Measurements from ENCODE around the gene KSR1. TPM values are rescaled to one million over a fixed set of nuclear protein-coding genes. Genes with fewer than 3 reads are reported as not detected.

The KSR1 gene
- total and polyA plus RNA-seq, 2 of the 8 experiments (the other 6 are each of a cell fraction or from before 2014, with no cell fraction given): 14.1 to 34.7 TPM

- H2BK20ac ChIP-seq (ENCODE audit: low read length): no peak overlapping the region
- H2BK12ac ChIP-seq (ENCODE audit: low read depth, low read length): no peak overlapping the region
- H3K4me1 ChIP-seq (replicated peaks in 1 of 4; ENCODE audit: control insufficient read depth in 3 of 4, insufficient read depth in 4 of 4, low read length in 3 of 4): no peaks in the 10 kb centered on the region; a peak in 1 of 7 replicates
- DNase-seq (ENCODE audit: low read depth in 1 of 2, low spot score in 2 of 2): no peak
- H3K18ac ChIP-seq (ENCODE audit: extremely low read depth, low read length): no peak overlapping the region
- no peaks in the 10 kb centered on the region for H3K23me2 ChIP-seq (ENCODE audit: low read depth, low read length)
- H3K9ac ChIP-seq (replicated peaks in 1 of 4; ENCODE audit: extremely low read depth in 1 of 4, low read depth in 3 of 4, low read length in 3 of 4): no peak overlapping the region
- H3K36me3 ChIP-seq (ENCODE audit: control insufficient read depth in 2 of 4, insufficient read depth in 4 of 4, low read length in 3 of 4): peaks cover 0 to 3% (median 0%) of the 10 kb centered on the region in 4 experiments; a peak in 2 of 8 replicates
- no peak for FAIRE-seq
- H3K4me3 ChIP-seq (ENCODE audit: extremely low read depth in 1 of 4, insufficient read depth in 2 of 4, low read depth in 3 of 4, low read length in 4 of 4): no peak overlapping the region
- H3K79me1 ChIP-seq (ENCODE audit: low read depth, low read length): no peaks in the 10 kb centered on the region
- no peak overlapping the region for H3K56ac ChIP-seq (replicated peaks; ENCODE audit: insufficient read length, low read depth, low read length)
- no peak overlapping the region for H4K8ac ChIP-seq (ENCODE audit: extremely low read depth, insufficient read depth, low read length)
- H4K20me1 ChIP-seq (replicated peaks in 1 of 2; ENCODE audit: control insufficient read depth in 1 of 2, insufficient read depth in 2 of 2, low read length in 2 of 2): peaks cover 0 to 3% of the 10 kb centered on the region in 2 experiments
- no peak overlapping the region for H4K91ac ChIP-seq (replicated peaks; ENCODE audit: insufficient read length, low read length)
- no peak overlapping the region for H3K14ac ChIP-seq (ENCODE audit: insufficient read length)
- H3K9me3 ChIP-seq (ENCODE audit: insufficient read depth in 2 of 2, low read depth in 1 of 2, low read length in 1 of 2): no peaks in the 10 kb centered on the region
- no peak overlapping the region for H2AK5ac ChIP-seq (ENCODE audit: low read depth, low read length)
- no peak overlapping the region for H2AFZ ChIP-seq (ENCODE audit: low read length)
- no peak overlapping the region for H2BK120ac ChIP-seq (replicated peaks; ENCODE audit: low read depth, low read length)
- no peaks in the 10 kb centered on the region for H3K79me2 ChIP-seq (ENCODE audit: control insufficient read depth in 1 of 2, insufficient read depth in 2 of 2, low read length in 2 of 2)
- H3K27ac ChIP-seq (ENCODE audit: low read depth, low read length): no peak overlapping the region; the same call in 1 of the 2 replicates
- no peak overlapping the region for H3K4ac ChIP-seq (replicated peaks; ENCODE audit: insufficient read length, low read depth, low read length)
- H4K5ac ChIP-seq (ENCODE audit: insufficient read length, low read depth, low read length): no peak overlapping the region
- TF ChIP-seq JUND (IDR thresholded peaks at IDR 0.05; ENCODE audit: low read length) (no peak), CEBPB (IDR thresholded peaks at IDR 0.05; ENCODE audit: low read depth, low read length) (no peak), CBX8 (IDR thresholded peaks at IDR 0.05; ENCODE audit: borderline replicate concordance, low read depth, low read length) (no peak), ASH2L (IDR thresholded peaks at IDR 0.05; ENCODE audit: low read length) (no peak), SIN3A (conservative IDR thresholded peaks at IDR 0.05 in 1 of 2, IDR thresholded peaks at IDR 0.05 in 1 of 2; ENCODE audit: low read depth in 1 of 2, low read length in 2 of 2) (no peak), RXRA (IDR thresholded peaks at IDR 0.05; ENCODE audit: insufficient read depth, low read depth, low read length) (no peak), RFX5 (IDR thresholded peaks at IDR 0.05; ENCODE audit: borderline replicate concordance, low read depth, low read length) (no peak), TEAD4 (IDR thresholded peaks at IDR 0.05; ENCODE audit: low read depth, low read length) (no peak), BCL11A (IDR thresholded peaks at IDR 0.05; ENCODE audit: low read depth in 2 of 2, low read length in 2 of 2) (no peak), GABPA (IDR thresholded peaks at IDR 0.05; ENCODE audit: borderline replicate concordance, insufficient read depth, low read length) (no peak)
- CTCF ChIA-PET (ENCODE audit: partially characterized antibody): interaction anchor here (0.7 to 11.7 kb wide), 27 partner anchors 8 to 362 kb away, joined by 3 to 209 read pairs (median 7); partner anchors contain the start of gene KSR1
- POLR2A ChIA-PET (ENCODE audit: partially characterized antibody): no interaction called here
- WGBS, 2 experiments (ENCODE audit: extremely low coverage in 1 of 2, insufficient coverage in 1 of 2, insufficient read length in 1 of 2, insufficient replicate concordance in 2 of 2, low coverage in 1 of 2, low lambda C conversion rate in 2 of 2, missing lambda C conversion rate in 1 of 2): 89% methylated on average over 17 of the region's 17 CpGs; no CpG with 5 or more reads in 1 of the 2 experiments
- H2BK5ac ChIP-seq (ENCODE audit: low read depth, low read length): no peak overlapping the region; the same call in 1 of the 2 replicates
- no peak overlapping the region for H3K4me2 ChIP-seq (ENCODE audit: insufficient read depth in 1 of 2, low read depth in 2 of 2, low read length in 2 of 2)
- no peak overlapping the region for H2BK15ac ChIP-seq (ENCODE audit: low read length)
- no peaks in the 10 kb centered on the region for H3K27me3 ChIP-seq (replicated peaks in 1 of 4; ENCODE audit: control insufficient read depth in 3 of 4, extremely low read depth in 1 of 4, insufficient read depth in 3 of 4, low read length in 3 of 4)
- H3K23ac ChIP-seq (ENCODE audit: insufficient read length): no peak overlapping the region
Observed at GRCh38 chr17:27598337-27599050, 142.2 kb downstream of the KSR1 start.

Data from H1 (cell line).